HG02588 (cell line): Measurements from ENCODE around the gene ANKRD13D.
"Not testable (repeated sequence)": the region's sequence is repeated elsewhere in the genome, so short reads cannot be mapped to it uniquely, and the experiment has no call there.

ENCODE experiments used
- ATAC-seq: cut with Tn5 transposase; IDR thresholded peaks from one replicate; pipeline ENCODE4 v1.9.1; 2021; ENCODE audit warnings: mild to moderate bottlenecking, moderate library complexity; ENCODE audit not compliant: unreplicated experiment

Gene ANKRD13D

DNA sequence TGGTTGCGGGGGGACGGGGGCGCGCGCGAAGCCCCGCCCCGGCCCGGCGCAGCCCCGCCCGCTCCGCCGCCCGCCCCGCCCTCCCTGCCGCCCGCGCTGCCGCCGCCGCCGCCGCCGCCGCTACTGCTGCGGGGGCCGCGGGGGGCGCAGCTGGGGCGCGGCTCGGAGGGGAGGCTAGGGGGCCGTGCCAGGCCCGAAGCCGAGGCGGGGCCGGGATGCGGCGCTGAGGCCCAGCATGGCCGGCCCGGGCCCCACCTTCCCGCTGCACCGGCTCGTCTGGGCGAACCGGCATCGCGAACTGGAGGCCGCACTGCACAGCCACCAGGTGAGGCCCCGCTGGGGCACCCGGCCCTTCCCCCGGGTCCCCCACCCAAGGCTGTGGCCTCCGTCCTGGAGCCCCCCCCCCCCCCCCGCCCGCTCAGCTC is at the start of gene ANKRD13D:
Gene ANKRD13D (plus strand): TSS at position 78 of the 425 bp plus-strand sequence. CDS start 158 bp downstream, at position 236.
- no peak for ATAC-seq

DNA sequence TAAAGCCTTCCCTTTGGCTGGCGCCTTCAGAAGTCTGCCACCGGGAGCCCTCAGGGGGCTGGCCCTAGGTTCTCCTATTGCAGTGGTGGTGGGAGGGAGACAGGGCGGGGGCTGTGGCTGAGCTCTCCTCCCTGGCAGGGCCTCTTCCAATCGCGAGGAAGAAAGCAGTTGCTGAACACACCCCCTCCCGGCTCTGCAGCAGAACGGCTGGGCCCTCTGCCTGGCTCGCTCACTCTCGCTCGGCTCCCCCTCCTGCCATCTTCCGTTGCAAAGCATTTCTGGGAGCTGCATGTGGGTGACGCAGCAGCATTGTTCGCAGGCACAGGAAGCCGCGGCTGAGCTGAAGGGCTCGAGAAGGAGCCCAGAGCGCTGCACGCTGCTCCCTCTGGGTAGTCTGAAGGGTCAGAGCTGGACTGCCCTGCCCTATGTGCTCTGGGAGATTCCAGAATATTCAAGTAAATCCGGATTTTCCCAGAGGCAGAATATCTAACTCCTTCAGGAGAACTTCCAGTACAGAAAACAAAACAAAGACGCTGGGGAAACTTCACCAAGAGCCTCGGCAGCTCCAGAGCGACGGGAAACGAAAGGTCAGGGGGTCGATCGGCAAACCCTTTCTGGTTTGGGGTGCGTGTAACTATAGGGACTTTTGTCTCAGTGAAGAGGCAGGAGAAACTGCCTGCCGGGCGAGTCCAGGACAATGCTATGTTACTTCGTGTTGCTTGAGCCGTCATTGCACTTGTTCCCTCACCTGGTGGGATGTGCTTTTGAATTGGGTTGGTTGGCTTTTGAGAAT is 49.1 kb upstream of the ANKRD13D start:
- ATAC-seq: peak; percentile 85

DNA sequence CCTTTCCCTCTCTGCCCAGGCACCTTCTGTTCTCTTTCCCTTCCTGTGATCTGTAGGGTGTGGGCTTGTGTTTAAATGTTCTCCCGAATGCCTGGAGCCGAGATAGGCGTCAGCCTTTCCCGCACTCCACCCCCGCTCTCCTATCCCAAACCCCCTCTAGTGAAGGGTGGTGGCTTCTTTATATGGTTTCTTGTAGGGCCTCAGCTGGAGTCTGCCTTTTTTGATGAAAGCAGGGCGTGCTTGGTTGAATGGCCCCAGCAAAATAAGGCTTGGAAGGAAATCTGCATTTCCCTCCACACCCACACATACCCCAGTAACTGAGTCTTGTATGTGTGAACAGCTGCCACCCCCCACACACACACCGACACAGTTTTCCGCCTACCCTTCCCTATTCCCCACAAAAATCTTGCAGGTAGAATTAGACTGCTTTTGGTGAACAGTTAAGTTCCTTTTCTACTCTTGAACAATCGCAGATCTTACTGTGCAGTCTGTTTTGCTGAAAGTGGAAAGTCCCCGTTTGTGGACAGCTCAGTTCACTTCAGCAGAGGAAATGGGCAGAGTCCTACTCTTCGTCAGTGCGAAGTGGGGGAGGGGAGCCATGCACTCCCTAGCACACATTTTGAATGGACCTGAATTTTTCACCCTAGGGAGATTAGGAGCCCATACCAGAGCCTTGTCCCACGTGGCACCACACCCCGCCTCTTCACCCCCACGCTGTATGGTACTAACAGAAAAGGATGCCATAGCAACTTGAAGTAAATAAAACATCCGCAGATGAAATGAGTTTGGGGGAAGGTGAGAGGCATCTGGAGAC is 48.3 kb upstream of the ANKRD13D start:
- no peak for ATAC-seq

DNA sequence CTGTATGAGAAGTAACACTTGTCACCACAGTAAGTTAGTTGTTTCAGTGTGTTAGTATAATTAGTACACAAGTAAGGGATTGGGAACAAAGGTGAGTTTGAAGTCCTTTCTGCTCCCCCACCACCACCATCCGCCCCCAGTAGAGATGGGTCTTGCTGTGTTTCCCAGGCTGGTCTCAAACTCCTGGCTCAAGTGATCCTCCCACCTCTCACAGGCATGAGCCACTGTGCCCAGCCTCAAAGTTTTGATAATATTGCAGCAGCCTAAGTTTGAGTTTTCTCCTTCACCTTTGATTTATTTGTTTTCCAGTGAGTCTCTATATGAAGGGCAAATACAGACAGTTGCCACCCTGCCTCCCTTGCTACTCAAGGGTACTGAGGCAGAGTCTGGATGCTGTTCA is 46.6 kb upstream of the ANKRD13D start:
- no peak for ATAC-seq

DNA sequence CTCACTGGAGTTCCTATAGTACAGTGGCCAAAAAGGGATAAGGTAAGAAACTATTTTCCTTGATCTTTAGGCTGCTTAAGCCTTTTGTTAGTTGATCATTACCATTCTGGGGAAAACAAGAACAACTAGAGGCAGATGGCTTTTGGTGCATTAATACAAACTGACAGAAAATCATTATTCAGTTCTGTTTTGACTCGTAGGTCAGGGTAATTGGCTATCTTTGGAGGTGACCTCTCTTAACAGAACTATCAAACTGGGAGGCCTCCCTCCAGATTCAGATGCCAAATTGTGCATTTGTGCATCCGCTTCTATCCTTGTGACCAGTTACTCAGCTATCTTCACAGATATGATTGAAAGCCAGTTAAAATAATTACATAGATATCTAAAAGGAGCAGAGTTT is 46.1 kb upstream of the ANKRD13D start:
- ATAC-seq: no peak

DNA sequence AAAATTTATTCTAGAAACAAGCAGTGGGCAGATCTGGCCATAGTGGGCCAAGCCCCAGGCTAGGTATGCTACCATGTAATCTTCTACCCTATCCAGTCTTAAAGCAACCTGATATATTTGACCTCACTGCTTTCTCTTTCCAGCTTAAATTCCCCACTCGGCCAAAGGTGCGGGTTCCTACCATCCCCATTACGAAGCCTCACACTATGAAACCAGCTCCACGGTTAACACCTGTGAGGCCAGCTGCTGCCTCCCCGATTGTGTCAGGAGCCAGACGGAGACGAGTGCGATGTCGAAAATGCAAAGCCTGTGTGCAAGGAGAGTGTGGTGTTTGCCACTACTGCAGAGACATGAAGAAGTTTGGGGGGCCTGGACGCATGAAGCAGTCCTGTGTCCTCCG is 44.1 kb upstream of the ANKRD13D start:
- ATAC-seq: no peak

DNA sequence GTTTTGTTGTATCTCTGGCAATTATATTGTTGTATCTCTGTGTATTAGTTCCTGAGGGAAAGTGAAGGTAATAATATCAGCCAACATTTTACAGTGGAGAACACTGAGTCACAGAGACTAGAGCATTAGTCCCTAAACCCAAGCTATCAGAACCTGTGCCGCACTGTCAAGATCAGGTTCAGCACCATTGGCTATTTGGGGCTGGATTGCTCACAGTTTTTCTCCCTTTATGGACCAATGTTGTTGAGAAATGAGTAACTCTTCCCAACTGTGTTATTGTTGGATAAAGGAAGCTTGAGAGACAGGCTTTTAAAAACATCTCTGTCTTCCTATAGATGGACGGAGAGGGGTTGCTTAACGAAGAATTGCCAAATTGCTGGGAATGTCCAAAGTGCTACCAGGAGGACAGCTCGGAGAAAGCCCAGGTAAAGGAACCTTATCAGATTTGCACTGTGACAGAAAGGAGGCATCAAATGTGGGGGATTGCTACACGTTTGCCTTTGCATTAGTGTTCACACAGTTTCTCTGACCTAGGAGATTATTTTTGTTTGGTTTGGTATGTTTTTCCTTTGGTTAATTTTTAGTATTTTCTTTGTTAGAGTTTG is 41.1 kb upstream of the ANKRD13D start:
- no peak for ATAC-seq

DNA sequence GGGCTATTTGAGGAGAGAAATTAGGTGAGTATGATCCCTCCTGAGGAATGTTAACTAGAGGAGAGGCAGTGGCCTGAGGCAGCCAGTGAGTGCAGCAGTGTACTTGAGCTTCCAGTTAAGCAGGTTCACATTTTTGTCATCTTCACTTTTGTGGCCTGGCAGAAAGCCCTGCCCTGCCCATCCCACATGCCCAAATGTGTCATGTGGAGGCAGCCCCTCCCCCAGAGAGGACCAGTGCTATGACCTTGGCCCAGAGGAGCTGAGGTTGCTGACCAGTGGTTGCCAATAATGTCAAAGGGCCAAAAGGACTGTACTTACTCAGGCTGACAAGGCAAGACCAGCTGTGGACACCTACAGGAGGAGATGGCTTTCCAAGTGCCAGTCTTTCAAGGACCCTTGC is 40.5 kb upstream of the ANKRD13D start:
- no peak for ATAC-seq

DNA sequence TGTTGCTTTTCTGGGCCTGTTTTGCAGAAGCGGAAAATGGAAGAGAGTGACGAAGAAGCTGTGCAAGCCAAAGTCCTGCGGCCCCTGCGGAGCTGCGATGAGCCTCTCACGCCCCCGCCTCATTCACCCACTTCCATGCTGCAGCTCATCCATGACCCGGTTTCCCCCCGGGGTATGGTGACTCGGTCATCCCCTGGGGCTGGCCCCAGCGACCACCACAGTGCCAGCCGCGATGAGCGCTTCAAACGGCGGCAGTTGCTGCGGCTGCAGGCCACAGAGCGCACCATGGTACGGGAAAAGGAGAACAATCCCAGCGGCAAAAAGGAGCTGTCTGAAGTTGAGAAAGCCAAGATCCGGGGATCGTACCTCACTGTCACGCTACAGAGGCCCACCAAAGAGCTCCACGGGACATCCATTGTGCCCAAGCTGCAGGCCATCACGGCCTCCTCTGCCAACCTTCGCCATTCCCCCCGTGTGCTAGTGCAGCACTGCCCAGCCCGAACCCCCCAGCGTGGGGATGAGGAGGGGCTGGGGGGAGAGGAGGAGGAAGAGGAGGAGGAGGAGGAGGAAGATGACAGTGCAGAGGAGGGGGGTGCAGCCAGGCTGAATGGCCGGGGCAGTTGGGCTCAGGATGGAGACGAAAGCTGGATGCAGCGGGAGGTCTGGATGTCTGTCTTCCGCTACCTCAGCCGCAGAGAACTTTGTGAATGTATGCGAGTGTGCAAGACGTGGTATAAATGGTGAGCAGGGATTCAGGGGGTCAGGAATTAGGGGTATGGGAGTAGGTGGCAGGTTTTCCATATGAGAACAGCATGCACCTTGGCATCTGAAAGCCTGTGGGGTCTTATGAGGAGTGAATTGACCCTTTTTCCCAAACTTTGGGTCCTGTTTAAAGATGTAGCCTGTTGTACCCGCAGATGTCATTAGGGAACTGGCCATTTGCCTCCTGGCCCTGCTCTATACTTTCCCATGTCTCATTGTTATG is 38.8 kb upstream of the ANKRD13D start:
- ATAC-seq: no peak

DNA sequence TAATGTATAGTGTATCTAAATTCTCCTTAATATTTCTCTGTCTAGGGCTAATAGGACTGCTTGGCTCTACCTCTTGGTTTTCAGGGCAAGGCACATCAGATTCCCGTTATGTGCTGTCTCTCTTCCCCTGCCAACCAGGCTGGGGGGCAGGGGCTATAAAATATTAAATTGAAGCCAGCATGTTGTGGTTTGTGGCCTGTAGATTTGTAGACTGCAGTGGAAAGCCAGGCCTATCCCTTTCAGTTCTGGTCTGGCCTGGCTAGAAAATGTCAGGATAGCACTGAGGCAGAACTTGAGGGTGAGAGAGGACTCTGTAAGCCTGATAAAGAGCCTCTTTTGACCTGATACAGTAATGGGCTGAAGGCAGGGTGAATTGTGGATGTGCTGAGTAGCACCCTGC is 37.3 kb upstream of the ANKRD13D start:
- no peak for ATAC-seq

DNA sequence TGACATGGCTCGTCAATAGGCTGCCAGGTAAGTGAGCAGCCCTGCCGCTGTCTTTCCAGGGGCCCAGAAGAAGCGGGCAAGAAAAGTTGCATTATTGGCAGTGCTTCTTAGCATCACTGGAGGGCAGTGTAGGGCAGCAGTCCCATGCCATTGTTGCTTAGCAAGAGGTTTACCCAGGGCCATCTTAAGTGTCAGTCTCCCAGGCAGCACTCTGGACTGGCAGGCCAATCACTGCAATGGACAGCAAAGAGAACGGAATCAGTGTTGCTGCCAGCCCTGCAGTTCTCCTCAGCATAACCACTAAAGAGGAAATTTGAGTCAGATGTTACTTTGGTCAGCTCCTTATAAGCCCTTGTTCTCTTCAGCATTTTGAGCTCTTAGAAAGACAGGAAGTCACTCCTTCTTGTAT is 36.3 kb upstream of the ANKRD13D start:
- ATAC-seq: no peak

DNA sequence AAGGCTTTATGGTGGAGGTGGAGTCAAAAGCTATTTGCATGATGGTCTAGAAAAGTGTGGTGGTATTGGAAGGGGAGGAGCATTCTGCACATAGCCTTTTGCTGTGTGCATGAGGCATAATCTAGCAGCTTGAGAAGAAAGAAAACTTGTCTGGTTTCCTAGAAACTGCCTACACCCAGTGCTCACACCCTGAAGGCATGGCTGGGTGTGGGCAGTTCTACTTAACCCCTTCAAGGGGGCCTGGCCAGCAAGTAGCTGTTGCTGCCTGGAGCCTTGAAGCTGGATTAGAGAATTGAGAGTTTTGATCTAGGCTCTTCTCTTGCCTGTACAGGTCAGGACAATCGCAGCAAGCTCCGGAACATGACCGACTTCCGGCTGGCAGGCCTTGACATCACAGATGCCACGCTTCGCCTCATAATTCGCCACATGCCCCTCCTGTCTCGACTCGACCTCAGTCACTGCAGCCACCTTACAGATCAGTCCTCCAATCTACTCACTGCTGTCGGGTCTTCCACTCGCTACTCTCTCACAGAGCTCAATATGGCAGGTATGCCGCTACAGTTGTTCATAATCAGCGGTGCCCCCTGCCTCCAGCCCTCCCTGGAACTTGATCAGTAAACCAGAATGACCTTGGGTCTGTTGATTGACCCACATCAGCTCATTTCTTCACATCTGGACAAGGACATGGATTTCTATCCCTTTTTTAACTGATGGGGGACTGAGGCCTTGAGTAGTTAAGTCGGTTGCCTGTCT is 35.1 kb upstream of the ANKRD13D start:
- no peak for ATAC-seq

DNA sequence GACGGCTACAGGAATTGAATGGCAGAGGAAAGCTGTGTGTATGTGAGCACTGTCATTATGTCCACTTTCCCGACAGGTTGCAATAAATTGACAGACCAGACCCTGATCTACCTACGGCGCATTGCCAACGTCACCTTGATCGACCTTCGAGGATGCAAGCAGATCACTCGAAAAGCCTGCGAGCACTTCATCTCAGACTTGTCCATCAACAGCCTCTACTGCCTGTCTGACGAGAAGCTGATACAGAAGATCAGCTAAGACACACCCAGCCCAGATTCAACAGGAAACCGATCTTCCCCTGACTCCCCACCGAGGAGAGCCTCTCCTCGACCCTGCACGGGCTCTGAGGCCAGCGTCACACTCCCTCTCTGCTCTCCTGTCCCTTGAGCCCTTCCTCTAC is 34.3 kb upstream of the ANKRD13D start:
- no peak for ATAC-seq

DNA sequence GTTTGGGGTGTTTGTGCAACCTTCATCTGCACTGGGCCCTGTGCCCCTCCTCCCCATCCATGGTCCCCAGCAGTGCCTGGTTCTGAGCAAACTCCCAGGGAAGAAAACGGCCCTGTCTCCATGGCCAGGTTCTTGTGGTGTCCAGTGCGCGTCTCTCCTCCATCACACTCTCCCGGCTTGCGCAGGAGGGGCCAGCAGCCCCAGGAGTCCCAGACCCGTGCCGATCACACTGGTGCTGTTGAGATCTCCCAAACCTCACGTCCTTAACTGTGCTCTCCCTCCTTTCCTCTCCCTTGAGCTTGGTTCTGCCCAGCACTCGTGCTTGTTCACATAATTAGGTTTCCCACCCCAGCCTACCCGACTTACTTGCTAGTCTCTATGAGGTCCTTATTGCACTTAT is 33.8 kb upstream of the ANKRD13D start:
- ATAC-seq: no peak

DNA sequence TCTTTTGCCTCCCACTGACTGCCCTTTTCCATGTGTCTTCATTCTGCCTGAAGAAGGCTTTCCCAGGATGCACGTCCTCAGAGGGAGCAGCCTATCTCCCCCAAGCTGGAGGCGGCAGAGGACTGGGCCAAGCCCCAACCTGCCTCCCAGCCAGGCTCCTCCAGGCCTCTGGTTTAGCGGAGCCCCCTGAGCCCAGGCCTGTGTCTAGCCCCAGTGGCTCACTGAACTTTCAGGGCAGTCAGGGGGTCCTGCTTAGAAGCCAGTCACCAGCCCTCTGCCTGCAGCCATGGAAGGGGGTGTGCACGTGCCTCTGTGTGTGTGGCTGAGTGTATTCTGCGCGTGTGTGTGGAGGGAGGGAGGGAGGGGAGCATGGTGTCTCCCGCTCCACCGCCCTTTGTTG is 33.2 kb upstream of the ANKRD13D start:
- ATAC-seq: no peak

DNA sequence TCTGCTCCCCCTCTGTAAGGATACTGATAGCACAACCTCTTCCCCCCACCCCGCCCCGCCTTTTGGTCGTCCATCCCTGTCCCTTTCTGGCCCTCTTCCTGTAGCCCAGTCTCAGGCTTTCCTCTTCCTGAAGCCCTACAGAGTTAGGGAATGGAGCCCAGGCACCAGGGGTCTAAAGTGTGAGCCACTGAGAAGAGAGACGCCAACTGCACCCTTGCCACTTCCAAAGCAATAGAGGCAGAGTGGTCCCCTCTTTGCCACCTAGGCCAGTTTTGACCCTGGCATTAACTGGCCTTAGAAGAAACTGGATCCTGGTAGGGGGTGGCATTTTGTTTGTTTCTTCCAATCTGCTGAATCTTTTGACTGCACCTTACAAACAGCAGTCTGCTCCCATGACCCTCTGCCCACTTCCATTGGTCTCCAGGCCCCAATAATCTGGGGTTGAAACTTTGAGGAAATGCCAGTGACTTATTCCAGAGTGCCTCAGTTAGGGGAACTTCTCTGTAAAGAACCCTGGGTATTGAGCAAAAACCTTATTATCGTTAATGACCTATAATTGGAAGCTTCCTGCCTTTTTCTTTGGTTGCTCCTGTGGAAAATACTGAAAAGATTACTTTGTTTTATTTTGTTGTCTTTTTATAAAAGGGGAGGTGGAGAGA is 32.5 kb upstream of the ANKRD13D start:
- ATAC-seq: no peak

DNA sequence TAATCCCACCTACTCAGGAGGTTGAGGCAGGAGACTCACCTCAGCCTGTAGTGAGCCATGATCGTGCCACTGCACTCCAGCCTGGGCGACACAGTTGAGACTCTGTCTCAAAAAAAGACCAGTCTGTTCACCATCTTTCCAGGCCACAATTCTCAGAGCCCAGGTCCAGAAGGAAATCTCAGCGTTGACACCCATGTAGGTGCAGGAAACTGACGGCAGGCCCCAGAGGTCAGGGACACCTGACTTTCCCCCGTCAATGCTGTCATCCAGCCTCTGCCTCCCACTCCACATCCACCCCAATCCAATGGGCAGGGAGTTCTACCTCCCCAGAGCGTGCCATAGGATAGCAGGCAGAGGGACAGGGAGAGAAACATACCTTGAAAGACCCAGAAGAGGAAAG is 28.7 kb upstream of the ANKRD13D start:
- ATAC-seq: no peak

DNA sequence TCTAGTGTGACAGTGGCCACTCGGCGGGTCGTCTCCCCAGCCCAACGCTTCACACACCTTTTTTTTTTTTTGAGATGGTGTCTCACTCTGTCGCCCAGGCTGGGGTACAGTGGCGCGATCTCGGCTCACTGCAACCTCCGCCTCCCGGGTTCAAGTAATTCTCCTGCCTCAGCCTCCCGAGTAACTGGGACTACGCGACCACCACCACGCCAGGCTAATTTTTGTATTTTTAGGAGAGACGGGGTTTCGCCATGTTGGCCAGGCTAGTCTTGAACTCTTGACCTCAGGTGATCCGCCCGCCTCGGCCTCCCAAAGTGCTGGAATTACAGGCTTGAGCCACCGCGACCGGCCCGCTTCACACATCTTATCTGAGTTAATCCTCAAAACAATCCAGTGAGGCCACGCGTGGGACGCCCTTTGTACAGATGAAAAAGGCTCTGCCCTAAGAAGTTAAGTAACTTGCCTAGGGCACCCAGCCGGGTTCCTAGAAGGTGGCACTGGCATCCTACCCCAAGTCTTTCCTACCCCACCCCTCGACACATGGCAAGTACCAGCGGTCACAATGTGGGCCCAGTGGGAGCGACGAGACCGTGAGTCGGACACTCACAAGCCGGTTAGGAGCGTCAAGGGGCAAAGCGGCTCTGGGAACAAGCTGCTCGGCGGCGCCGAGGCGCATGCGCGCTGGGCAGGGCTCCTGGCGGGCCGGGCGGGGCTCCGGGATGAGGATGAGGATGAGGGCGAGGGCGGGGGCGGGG is 28.0 kb upstream of the ANKRD13D start:
- not testable (repeated sequence) for ATAC-seq

DNA sequence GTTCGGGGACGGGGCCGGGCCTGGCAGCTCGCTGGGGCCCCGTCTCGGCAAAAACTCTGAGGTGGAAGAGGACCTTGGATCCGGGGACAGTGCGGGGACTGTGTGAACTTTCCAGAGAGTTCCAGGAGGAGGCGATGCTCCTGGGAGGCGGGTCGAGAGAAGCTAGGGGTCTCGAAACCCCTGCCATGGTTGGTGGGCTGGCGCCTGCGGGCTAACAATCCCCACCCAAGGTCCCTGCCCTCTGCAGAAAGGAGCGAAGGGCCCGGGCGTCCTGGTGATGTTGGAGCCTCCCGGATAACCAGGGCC is 27.5 kb upstream of the ANKRD13D start:
- ATAC-seq: no peak
